K562 (cell line): Measurements from ENCODE around the gene ASPRV1. TPM values are rescaled to one million over a fixed set of nuclear protein-coding genes. Genes with fewer than 3 reads are reported as not detected.

ENCODE experiments used
- EGR1 ChIP-seq: fragments of 450-650 bp; conservative IDR thresholded peaks from 2 replicates; pipeline ENCODE4 v1.6.1; 2017; ENCODE audit warnings: mild to moderate bottlenecking
- EHMT2 ChIP-seq: fragments of 450-650 bp; IDR thresholded peaks from 2 replicates; pipeline ENCODE4 v1.6.1; 2018; ENCODE audit warnings: antibody characterized with exemption
- IRF2 ChIP-seq: sonication (generic); formaldehyde crosslinking; IDR thresholded peaks from 2 replicates; pipeline ENCODE4 v1.8.1; 2022; ENCODE audit warnings: mild to moderate bottlenecking, missing genetic modification reagents
- MECOM ChIP-seq: fragments of 250-450 bp; sonication (Bioruptor Pico); IDR thresholded peaks from 2 replicates; pipeline ENCODE4 v1.8.0; 2022; ENCODE audit warnings: inconsistent platforms
- PBX2 ChIP-seq, 2 experiments: IDR thresholded peaks in 1 of 2; conservative IDR thresholded peaks in 1 of 2; 2 replicates each; pipeline ENCODE4 v1.6.1; 2016; ENCODE audit warnings: low read depth in 2 of 2, mild to moderate bottlenecking in 1 of 2, missing compliant biosample characterization in 1 of 2, missing genetic modification characterization in 1 of 2, moderate library complexity in 1 of 2
- RERE ChIP-seq: sonication (generic); formaldehyde crosslinking; IDR thresholded peaks from 2 replicates; pipeline ENCODE4 v1.8.0; 2023; ENCODE audit warnings: missing genetic modification reagents, mild to moderate bottlenecking, borderline replicate concordance
- SMC3 ChIP-seq: conservative IDR thresholded peaks from 2 replicates; pipeline ENCODE4 v1.6.1; 2011; ENCODE audit warnings: low read depth, low read length, improper control_type of control experiment; ENCODE audit not compliant: insufficient read depth
- ZNF395 ChIP-seq: fragments of 200-800 bp; sonication (Bioruptor generic); IDR thresholded peaks from 2 replicates; pipeline ENCODE4 v1.6.1; 2017; ENCODE audit warnings: missing genetic modification characterization, missing compliant biosample characterization
- ZNF609 ChIP-seq: sonication (generic); formaldehyde crosslinking; IDR thresholded peaks from 2 replicates; pipeline ENCODE4 v1.8.1; 2023; ENCODE audit warnings: missing genetic modification reagents, mild to moderate bottlenecking, borderline replicate concordance
- polyA plus RNA-seq, 8 experiments: library from polyadenylated mRNA; depleted of rRNA in 4 of 8; stranded (reverse) in 5 of 8; unstranded in 3 of 8; fragments of >200 nt; fragmentation: Nextera tagmentation in 2 of 8; fragmentation: Illumina TruSeq in 1 of 8; extraction: Ambion mirVana in 2 of 8; extraction: Trizol in 1 of 8; gene quantifications; 2 replicates each; pipeline versions ENCODE4 v1.2.1 to v1.2.3, GENCODE V29; 2011 to 2014; ENCODE audit warnings: inconsistent platforms in 1 of 8, missing spikeins in 1 of 8
- total RNA-seq, 7 experiments: library from RNA; depleted of rRNA in 6 of 7; stranded (reverse); fragments of >200 nt in 6 of 7; fragmentation: Illumina TruSeq in 2 of 7; extraction: Trizol in 2 of 7; gene quantifications; 2 replicates each; pipeline versions ENCODE4 v1.2.1 to v1.2.3, GENCODE V29; 2011 to 2021; ENCODE audit warnings: low replicate concordance in 1 of 7
- TF ChIP-seq, protein P1 (sequence below): sonication (generic); formaldehyde crosslinking; IDR thresholded peaks from 2 replicates; pipeline ENCODE4 v1.8.1; 2023; ENCODE audit warnings: mild to moderate bottlenecking, missing genetic modification reagents

ASPRV1 gene
- total and polyA plus RNA-seq, 9 of the 15 experiments (the other 6 are each of a cell fraction or from before 2014, with no cell fraction given): 0.17 to 0.72 (median 0.47) TPM; not detected in 1

- TF ChIP-seq, protein P1, sequence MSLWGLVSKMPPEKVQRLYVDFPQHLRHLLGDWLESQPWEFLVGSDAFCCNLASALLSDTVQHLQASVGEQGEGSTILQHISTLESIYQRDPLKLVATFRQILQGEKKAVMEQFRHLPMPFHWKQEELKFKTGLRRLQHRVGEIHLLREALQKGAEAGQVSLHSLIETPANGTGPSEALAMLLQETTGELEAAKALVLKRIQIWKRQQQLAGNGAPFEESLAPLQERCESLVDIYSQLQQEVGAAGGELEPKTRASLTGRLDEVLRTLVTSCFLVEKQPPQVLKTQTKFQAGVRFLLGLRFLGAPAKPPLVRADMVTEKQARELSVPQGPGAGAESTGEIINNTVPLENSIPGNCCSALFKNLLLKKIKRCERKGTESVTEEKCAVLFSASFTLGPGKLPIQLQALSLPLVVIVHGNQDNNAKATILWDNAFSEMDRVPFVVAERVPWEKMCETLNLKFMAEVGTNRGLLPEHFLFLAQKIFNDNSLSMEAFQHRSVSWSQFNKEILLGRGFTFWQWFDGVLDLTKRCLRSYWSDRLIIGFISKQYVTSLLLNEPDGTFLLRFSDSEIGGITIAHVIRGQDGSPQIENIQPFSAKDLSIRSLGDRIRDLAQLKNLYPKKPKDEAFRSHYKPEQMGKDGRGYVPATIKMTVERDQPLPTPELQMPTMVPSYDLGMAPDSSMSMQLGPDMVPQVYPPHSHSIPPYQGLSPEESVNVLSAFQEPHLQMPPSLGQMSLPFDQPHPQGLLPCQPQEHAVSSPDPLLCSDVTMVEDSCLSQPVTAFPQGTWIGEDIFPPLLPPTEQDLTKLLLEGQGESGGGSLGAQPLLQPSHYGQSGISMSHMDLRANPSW (CRISPR knock-in tag): no peak
- no peak for TF ChIP-seq RERE (CRISPR knock-in tag)
- no peak for TF ChIP-seq SMC3
- no peak for TF ChIP-seq ZNF609 (CRISPR knock-in tag)
- no peak for TF ChIP-seq EHMT2
- no peak for TF ChIP-seq MECOM (CRISPR knock-in tag)
- TF ChIP-seq PBX2 (CRISPR knock-in tag; IDR thresholded peaks at IDR 0.05; ENCODE audit: low read depth): no peak
- TF ChIP-seq PBX2 (tag; conservative IDR thresholded peaks at IDR 0.05; ENCODE audit: low read depth): no peak
- TF ChIP-seq EGR1: no peak
- no peak; the same call in 1 of the 2 replicates for TF ChIP-seq ZNF395 (CRISPR knock-in tag)
- TF ChIP-seq IRF2 (CRISPR knock-in tag): no peak
Observed at GRCh38 chr2:69934614-69934908, 26.9 kb downstream of the ASPRV1 start (continued).
